Fibroblast of lung (primary cell): ENCODE measurements around the gene PLSCR1. TPM values are rescaled to one million over a fixed set of nuclear protein-coding genes. Genes with fewer than 3 reads are reported as not detected.

ENCODE experiments used
- DNase-seq, 2 donors: peaks; one replicate each; pipeline versions ENCODE4 v3.0.0 to v3.0.0-alpha.2; 2010; ENCODE audit warnings: low read depth in 2 of 2
- H2AFZ ChIP-seq: 2 replicates; pipeline ENCODE4 v1.5.1; 2012; ENCODE audit warnings: low read length, control low read depth, inconsistent platforms
- H3K27ac ChIP-seq: 2 replicates; pipeline ENCODE4 v1.5.1; 2011; ENCODE audit warnings: low read length, control low read depth; ENCODE audit not compliant: insufficient read depth
- H3K27me3 ChIP-seq: 2 replicates; pipeline ENCODE4 v1.5.1; 2011; ENCODE audit warnings: mild to moderate bottlenecking, low read length; ENCODE audit not compliant: control insufficient read depth, insufficient read depth
- H3K36me3 ChIP-seq: 2 replicates; pipeline ENCODE4 v1.5.1; 2011; ENCODE audit warnings: low read length; ENCODE audit not compliant: control insufficient read depth, insufficient read depth
- H3K4me1 ChIP-seq: 2 replicates; pipeline ENCODE4 v1.5.1; 2011; ENCODE audit warnings: low read length; ENCODE audit not compliant: control insufficient read depth, insufficient read depth; ENCODE audit errors: extremely low read depth
- H3K4me2 ChIP-seq: 2 replicates; pipeline ENCODE4 v1.5.1; 2011; ENCODE audit warnings: low read length, control low read depth; ENCODE audit not compliant: insufficient read depth; ENCODE audit errors: extremely low read depth
- H3K4me3 ChIP-seq, 4 experiments: fragments of 200-600 bp in 1 of 4; sonication (generic) in 1 of 4; replicated peaks in 1 of 4; 2 replicates each; pipeline ENCODE4 v1.5.1; 2011 to 2016; ENCODE audit warnings: low read length in 4 of 4, low read depth in 3 of 4, mild to moderate bottlenecking in 3 of 4, control low read depth in 2 of 4, inconsistent platforms in 1 of 4, mixed read lengths in 1 of 4; ENCODE audit not compliant: insufficient read depth in 1 of 4; ENCODE audit errors: control extremely low read depth in 1 of 4
- H3K79me2 ChIP-seq: 2 replicates; pipeline ENCODE4 v1.5.1; 2012; ENCODE audit warnings: mild to moderate bottlenecking, low read length, inconsistent platforms; ENCODE audit not compliant: control insufficient read depth, insufficient read depth
- H3K9ac ChIP-seq: 2 replicates; pipeline ENCODE4 v1.5.1; 2011; ENCODE audit warnings: mild to moderate bottlenecking, low read length, control low read depth; ENCODE audit not compliant: insufficient read depth
- H3K9me3 ChIP-seq: 2 replicates; pipeline ENCODE4 v1.5.1; 2012; ENCODE audit warnings: low read depth, low read length; ENCODE audit not compliant: control insufficient read depth, insufficient read depth
- H4K20me1 ChIP-seq: 2 replicates; pipeline ENCODE4 v1.5.1; 2011; ENCODE audit warnings: low read length; ENCODE audit not compliant: control insufficient read depth, insufficient read depth; ENCODE audit errors: extremely low read depth
- EZH2 ChIP-seq: IDR thresholded peaks from 2 replicates; pipeline ENCODE4 v1.5.1; 2012; ENCODE audit warnings: low read length, control low read depth, mild to moderate bottlenecking; ENCODE audit errors: missing control alignments
- polyA plus RNA-seq, 2 donors: library from polyadenylated mRNA; depleted of rRNA in 1 of 2; stranded (reverse) in 1 of 2; unstranded in 1 of 2; fragments of >200 nt; gene quantifications; 2 replicates each; pipeline ENCODE4 v1.2.1, GENCODE V29; 2011 to 2012; ENCODE audit warnings: missing spikeins in 1 of 2
- total RNA-seq: library from RNA; depleted of rRNA; stranded (reverse); fragments of >200 nt; gene quantifications from 2 replicates; pipeline ENCODE4 v1.2.1, GENCODE V29; 2014
- TF ChIP-seq, protein P1 (sequence below), 2 donors: IDR thresholded peaks in 1 of 2; conservative IDR thresholded peaks in 1 of 2; 1 replicate in 1 of 2; 2 replicates in 1 of 2; pipeline ENCODE4 v1.5.1; 2011 to 2012; ENCODE audit warnings: low read length in 2 of 2, control low read depth in 1 of 2, inconsistent platforms in 1 of 2, low read depth in 1 of 2, mild to moderate bottlenecking in 1 of 2

Gene PLSCR1
- total and polyA plus RNA-seq, 2 donors (not counting 1 experiment from before 2014, with no cell fraction given), result 36.8 to 73.3 TPM

DNA sequence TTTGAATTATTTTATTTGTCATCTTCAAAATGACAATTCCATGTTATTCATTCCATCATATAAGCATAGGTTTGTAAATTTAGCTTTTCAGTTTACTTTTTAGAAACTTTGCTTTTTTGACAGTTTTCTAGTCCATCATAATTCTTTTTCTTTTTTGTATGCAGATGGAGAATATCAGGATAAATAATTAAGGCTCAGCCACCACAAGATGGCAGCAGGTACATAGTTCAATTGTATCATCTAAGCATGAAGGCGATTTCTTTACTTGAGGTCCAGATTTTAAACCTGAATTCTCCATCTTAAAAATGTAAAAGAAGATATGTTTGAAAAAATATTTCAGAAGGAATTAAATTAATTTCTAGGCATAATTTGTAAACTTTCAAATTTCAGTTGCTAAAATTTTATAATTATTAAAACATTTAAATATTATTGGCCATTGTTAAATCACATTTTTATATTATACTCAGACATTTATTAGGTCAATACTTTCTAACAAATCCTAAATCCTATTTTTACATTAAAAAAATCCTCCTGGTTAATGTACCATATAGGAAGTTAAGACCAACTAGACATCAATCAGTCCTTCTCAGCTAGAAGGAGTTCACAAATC is 45.6 kb upstream of the PLSCR1 start:
- Histone ChIP-seq H3K9ac (no peak overlapping the region), H3K27ac (no peak overlapping the region), H2AFZ (no peak overlapping the region), H3K36me3 (no peaks in the 10 kb centered on the region), H3K27me3 (no peaks in the 10 kb centered on the region), H3K79me2 (no peaks in the 10 kb centered on the region), H3K4me3 (no peak overlapping the region), H3K9me3 (no peaks in the 10 kb centered on the region), H3K4me1 (no peaks in the 10 kb centered on the region), H3K4me2 (no peak overlapping the region), H4K20me1 (no peaks in the 10 kb centered on the region)
- no peak for TF ChIP-seq EZH2
- TF ChIP-seq, protein P1, sequence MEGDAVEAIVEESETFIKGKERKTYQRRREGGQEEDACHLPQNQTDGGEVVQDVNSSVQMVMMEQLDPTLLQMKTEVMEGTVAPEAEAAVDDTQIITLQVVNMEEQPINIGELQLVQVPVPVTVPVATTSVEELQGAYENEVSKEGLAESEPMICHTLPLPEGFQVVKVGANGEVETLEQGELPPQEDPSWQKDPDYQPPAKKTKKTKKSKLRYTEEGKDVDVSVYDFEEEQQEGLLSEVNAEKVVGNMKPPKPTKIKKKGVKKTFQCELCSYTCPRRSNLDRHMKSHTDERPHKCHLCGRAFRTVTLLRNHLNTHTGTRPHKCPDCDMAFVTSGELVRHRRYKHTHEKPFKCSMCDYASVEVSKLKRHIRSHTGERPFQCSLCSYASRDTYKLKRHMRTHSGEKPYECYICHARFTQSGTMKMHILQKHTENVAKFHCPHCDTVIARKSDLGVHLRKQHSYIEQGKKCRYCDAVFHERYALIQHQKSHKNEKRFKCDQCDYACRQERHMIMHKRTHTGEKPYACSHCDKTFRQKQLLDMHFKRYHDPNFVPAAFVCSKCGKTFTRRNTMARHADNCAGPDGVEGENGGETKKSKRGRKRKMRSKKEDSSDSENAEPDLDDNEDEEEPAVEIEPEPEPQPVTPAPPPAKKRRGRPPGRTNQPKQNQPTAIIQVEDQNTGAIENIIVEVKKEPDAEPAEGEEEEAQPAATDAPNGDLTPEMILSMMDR (conservative IDR thresholded peaks at IDR 0.05 in 1 of 2, IDR thresholded peaks at IDR 0.05 in 1 of 2; ENCODE audit: low read depth in 1 of 2, low read length in 2 of 2), result peak; percentile 46 to 57
- peak; percentile 39 to 72 for DNase-seq

DNA sequence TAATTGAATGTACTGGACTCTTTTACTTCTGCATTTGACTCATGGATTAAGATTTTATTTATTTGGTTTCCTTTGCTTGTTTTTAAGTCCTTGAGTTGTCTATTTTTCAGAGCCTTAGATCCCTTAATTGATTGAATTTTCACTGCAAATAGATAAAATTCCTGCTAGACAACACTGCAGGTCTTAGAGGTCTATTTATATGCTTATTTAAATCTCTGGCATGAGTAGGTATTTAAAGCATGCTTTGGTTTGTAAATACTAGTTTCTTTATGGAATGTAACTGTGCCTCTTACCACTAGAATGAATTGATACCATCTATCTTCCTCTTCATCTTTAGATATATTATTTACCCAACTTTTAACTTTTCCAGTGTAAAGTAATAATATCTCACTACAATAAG is 40.7 kb upstream of the PLSCR1 start:
- no peak overlapping the region for H3K4me2 ChIP-seq
- H3K4me1 ChIP-seq, result no peaks in the 10 kb centered on the region
- no peak for TF ChIP-seq EZH2
- TF ChIP-seq, protein P1 (conservative IDR thresholded peaks at IDR 0.05 in 1 of 2, IDR thresholded peaks at IDR 0.05 in 1 of 2; ENCODE audit: low read depth in 1 of 2, low read length in 2 of 2), result no peak

GRCh38 chr3:146581951-146582467 is 37.6 kb upstream of the PLSCR1 start:
- no peaks in the 10 kb centered on the region for H4K20me1 ChIP-seq
- no peaks in the 10 kb centered on the region for H3K4me1 ChIP-seq
- no peak overlapping the region for H3K27ac ChIP-seq
- H2AFZ ChIP-seq, result no peak overlapping the region
- H3K36me3 ChIP-seq, result no peaks in the 10 kb centered on the region
- H3K9ac ChIP-seq, result no peak overlapping the region
- DNase-seq, result peak in 1 of 2 donors; percentile 50
- H3K4me3 ChIP-seq, result no peak overlapping the region
- no peak overlapping the region for H3K4me2 ChIP-seq
- no peaks in the 10 kb centered on the region for H3K79me2 ChIP-seq
- no peak for TF ChIP-seq EZH2
- TF ChIP-seq, protein P1 (conservative IDR thresholded peaks at IDR 0.05 in 1 of 2, IDR thresholded peaks at IDR 0.05 in 1 of 2; ENCODE audit: low read depth in 1 of 2, low read length in 2 of 2), result no peak
- no peaks in the 10 kb centered on the region for H3K27me3 ChIP-seq
- H3K9me3 ChIP-seq, result no peaks in the 10 kb centered on the region

More for the DNA sequence above, 40.7 kb upstream of the PLSCR1 start:
- Histone ChIP-seq H3K9me3 (no peaks in the 10 kb centered on the region), H4K20me1 (no peaks in the 10 kb centered on the region), H3K27ac (no peak overlapping the region), H3K27me3 (no peaks in the 10 kb centered on the region), H3K4me3 (no peak overlapping the region), H3K36me3 (no peaks in the 10 kb centered on the region), H3K79me2 (no peaks in the 10 kb centered on the region), H3K9ac (no peak overlapping the region), H2AFZ (no peak overlapping the region)
- no peak for DNase-seq
